ENCODE data around the gene MICU1. TPM values are rescaled to one million over a fixed set of nuclear protein-coding genes. Genes with fewer than 3 reads are reported as not detected.

The MICU1 gene
- total and polyA plus RNA-seq, 10 of the 15 experiments (the other 5 are each of a cell fraction or from before 2014, with no cell fraction given), result 18.2 to 36.4 (median 22.2) TPM

DNA sequence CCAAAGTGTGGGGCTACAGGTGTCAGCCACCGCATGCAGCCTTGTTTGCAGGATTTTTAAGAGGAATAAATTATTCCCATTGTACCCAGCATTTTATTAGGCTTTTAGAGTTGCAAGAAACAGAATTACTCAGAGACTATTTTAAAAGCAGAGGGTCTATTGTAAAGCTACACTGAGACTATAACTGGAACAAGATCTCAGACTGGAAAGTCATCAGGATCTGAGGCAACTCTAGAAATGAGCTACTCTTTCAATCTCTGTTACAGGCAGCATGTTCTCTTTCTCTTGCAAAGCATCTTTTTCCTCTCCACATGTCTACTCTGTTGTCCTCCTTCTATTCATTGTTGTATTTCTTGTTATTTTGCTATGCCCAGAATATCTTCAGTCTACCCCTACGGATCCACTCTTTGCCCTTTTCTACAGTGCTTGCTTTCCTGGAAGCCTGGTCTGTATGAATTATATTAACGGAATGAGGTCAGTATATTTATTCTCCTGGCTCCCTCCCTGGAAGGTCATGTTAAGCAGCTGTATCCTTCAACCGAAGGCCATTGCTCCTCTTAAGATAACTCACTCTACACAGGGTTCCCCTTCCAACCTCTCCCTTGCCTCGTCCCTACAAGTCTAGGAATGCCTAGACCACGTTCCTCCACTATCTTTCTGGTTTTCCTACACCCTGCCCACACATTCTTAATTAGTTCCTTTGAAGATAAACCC is 27.7 kb upstream of the MICU1 start (continued):
- TF ChIP-seq, protein P1, sequence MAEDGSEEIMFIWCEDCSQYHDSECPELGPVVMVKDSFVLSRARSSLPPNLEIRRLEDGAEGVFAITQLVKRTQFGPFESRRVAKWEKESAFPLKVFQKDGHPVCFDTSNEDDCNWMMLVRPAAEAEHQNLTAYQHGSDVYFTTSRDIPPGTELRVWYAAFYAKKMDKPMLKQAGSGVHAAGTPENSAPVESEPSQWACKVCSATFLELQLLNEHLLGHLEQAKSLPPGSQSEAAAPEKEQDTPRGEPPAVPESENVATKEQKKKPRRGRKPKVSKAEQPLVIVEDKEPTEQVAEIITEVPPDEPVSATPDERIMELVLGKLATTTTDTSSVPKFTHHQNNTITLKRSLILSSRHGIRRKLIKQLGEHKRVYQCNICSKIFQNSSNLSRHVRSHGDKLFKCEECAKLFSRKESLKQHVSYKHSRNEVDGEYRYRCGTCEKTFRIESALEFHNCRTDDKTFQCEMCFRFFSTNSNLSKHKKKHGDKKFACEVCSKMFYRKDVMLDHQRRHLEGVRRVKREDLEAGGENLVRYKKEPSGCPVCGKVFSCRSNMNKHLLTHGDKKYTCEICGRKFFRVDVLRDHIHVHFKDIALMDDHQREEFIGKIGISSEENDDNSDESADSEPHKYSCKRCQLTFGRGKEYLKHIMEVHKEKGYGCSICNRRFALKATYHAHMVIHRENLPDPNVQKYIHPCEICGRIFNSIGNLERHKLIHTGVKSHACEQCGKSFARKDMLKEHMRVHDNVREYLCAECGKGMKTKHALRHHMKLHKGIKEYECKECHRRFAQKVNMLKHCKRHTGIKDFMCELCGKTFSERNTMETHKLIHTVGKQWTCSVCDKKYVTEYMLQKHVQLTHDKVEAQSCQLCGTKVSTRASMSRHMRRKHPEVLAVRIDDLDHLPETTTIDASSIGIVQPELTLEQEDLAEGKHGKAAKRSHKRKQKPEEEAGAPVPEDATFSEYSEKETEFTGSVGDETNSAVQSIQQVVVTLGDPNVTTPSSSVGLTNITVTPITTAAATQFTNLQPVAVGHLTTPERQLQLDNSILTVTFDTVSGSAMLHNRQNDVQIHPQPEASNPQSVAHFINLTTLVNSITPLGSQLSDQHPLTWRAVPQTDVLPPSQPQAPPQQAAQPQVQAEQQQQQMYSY (CRISPR knock-in tag; IDR thresholded peaks at IDR 0.05), result no peak
- TF ChIP-seq, protein P2, sequence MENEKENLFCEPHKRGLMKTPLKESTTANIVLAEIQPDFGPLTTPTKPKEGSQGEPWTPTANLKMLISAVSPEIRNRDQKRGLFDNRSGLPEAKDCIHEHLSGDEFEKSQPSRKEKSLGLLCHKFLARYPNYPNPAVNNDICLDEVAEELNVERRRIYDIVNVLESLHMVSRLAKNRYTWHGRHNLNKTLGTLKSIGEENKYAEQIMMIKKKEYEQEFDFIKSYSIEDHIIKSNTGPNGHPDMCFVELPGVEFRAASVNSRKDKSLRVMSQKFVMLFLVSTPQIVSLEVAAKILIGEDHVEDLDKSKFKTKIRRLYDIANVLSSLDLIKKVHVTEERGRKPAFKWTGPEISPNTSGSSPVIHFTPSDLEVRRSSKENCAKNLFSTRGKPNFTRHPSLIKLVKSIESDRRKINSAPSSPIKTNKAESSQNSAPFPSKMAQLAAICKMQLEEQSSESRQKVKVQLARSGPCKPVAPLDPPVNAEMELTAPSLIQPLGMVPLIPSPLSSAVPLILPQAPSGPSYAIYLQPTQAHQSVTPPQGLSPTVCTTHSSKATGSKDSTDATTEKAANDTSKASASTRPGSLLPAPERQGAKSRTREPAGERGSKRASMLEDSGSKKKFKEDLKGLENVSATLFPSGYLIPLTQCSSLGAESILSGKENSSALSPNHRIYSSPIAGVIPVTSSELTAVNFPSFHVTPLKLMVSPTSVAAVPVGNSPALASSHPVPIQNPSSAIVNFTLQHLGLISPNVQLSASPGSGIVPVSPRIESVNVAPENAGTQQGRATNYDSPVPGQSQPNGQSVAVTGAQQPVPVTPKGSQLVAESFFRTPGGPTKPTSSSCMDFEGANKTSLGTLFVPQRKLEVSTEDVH (IDR thresholded peaks at IDR 0.05; ENCODE audit: low read depth, partially characterized antibody), result no peak
- TF ChIP-seq KDM1A (IDR thresholded peaks at IDR 0.05; ENCODE audit: borderline replicate concordance) (no peak), TCF3 (IDR thresholded peaks at IDR 0.05; ENCODE audit: borderline replicate concordance, insufficient read depth, low read depth, low read length) (no peak), SMAD1 (IDR thresholded peaks at IDR 0.05; ENCODE audit: low read depth, partially characterized antibody) (no peak), MEF2B (IDR thresholded peaks at IDR 0.05; ENCODE audit: partially characterized antibody, poor library complexity, severe bottlenecking) (no peak), MTA2 (IDR thresholded peaks at IDR 0.05; ENCODE audit: low read depth) (no peak), YY1 (IDR thresholded peaks at IDR 0.05; ENCODE audit: low read depth, low read length) (no peak), CBX5 (IDR thresholded peaks at IDR 0.05; ENCODE audit: low read depth) (no peak), SUZ12 (IDR thresholded peaks at IDR 0.05; ENCODE audit: unreplicated experiment) (no peak), NR2C1 (IDR thresholded peaks at IDR 0.05) (no peak)

All from GM12878 (cell line).